Measurements from ENCODE around the gene NRAP.

NRAP gene

DNA sequence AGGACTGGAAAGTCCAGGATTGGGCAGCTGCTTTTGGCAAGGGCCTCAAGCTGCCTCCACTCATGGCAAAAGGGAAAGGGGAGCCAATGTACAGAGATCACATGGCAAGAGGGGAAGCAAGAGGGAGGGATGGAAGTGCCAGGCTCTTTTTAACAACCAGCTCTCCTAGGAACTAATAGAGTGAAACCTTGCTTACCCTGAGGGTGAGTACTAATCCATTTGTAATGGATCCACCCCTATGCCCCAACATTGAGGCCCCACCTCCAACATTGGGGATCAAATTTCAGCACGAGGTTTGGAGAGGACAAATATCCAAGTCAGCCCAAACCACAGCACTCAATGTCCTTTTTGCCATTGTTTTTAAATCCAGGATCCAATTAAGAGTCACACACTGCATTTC, 98.5 kb downstream of the NRAP start:
- in situ Hi-C loops (cut with MboI; ENCODE audit: low sequenced_read_pairs), result no loop called here

DNA sequence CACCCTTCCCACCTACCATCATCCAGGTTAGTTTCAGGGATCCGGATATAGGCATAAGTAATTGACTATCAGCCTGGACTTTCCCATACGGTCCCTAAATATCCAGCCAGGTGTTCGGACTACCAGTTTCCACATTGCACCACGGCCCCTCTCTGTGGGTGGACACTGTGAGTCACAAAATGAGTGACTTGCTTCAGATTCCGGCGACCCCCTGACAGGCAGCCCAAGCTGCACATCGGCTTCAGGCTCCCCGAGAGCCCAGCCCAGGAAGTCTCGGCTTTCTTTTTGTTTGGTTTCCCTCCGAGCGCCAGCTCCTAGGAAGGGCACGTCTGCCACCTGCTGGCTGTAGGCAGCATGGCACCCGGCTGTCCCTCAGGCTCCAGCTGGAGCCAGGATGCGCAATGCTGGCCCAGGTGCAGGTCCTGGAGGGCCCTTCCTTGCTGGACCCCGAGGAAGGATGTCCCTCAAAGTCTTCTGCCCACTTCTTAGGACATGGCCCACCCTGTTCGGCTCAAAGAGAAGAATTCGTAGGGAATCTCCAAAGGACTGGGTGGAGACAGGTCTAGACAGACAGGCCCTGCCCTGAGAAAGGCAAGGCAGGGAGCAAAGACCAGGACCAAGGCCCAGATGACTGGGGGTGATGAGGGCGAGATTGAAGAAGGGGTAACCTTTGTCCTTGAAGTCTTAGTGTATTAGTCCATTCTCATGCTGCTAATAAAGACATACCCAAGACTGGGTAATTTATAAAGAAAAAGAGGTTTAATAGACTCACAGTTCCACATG, 100.3 kb downstream of the NRAP start:
- in situ Hi-C loops (cut with MboI; ENCODE audit: low sequenced_read_pairs), result no loop called here

GRCh38 chr10:113562704-113563103, 101.1 kb downstream of the NRAP start:
- in situ Hi-C loops (cut with MboI; ENCODE audit: low sequenced_read_pairs), result no loop called here

GRCh38 chr10:113562069-113562468, 101.8 kb downstream of the NRAP start:
- in situ Hi-C loops (cut with MboI; ENCODE audit: low sequenced_read_pairs), result no loop called here

GRCh38 chr10:113561214-113561613, 102.6 kb downstream of the NRAP start:
- in situ Hi-C loops (cut with MboI; ENCODE audit: low sequenced_read_pairs), result no loop called here

- in situ Hi-C loops (cut with MboI; ENCODE audit: low sequenced_read_pairs), result no loop called here
Measured at GRCh38 chr10:113560071-113560470, 103.8 kb downstream of the NRAP start.

DNA sequence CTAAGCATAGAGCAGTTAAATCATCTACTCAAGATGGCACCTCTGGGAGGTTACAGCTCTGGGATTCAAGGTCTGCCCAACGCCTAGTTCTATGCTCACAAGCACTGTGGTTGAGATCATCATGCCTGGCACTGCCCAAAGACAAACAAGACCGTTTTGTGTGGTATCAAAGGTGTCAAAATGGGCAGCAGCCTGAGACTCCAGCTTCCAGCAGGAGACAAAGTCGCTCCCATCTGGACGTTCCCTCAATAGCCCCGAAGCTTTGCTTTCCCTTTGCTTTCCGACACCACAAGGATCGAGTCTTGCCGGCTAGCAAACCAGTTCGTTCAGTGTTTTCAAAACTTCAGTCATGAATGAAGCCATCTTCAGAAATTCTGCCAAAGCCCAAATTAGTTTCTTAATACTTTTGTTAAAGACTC, 105.9 kb downstream of the NRAP start:
- in situ Hi-C loops (cut with MboI; ENCODE audit: low sequenced_read_pairs), result no loop called here

DNA sequence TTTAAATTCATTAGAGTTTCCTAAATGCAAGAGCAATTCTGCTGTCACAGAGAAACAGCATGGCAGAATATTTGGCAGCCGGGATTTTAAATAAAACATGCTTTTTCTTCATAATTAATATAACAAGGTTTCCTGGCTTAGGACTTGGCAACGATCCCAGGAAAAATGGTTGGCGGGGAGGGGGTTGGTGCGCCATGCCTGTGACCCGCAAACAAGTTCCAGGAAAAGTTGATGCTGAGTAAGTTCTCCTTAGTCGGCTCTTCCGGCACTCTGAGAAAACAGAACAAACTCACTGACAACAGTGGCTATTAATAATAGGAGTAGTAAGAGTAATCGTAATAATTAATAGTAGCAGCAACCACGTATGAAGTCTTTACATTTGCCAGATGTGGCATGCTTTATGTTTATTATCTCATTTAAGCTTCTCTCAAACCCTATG, 106.4 kb downstream of the NRAP start:
- in situ Hi-C loops (cut with MboI; ENCODE audit: low sequenced_read_pairs), result no loop called here

DNA sequence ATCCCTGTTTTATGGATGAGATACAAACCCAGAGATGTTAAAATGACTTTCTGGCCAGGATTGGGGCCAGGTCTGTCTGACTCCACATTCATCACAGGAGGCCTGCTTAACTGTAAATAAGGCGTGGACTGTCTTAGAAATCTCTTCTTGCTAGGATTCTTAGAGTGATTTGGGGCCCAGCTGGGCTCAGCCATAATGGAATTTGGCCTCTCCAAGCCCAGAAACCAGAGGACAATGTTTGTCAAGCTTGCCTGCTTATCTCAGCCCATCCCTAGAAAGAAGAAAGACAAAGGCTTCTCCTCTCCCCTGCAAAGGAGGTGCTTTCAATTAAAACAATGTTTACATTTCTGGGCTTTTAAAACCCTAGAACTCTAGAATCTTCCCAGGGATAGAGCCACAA, 108.1 kb downstream of the NRAP start:
- in situ Hi-C loops (cut with MboI; ENCODE audit: low sequenced_read_pairs), result no loop called here

GRCh38 chr10:113555245-113555644, 108.6 kb downstream of the NRAP start:
- in situ Hi-C loops (cut with MboI; ENCODE audit: low sequenced_read_pairs), result no loop called here

GRCh38 chr10:113554214-113554613, 109.6 kb downstream of the NRAP start:
- in situ Hi-C loops (cut with MboI; ENCODE audit: low sequenced_read_pairs), result no loop called here

- in situ Hi-C loops (cut with MboI; ENCODE audit: low sequenced_read_pairs), result no loop called here
Measured at GRCh38 chr10:113553149-113553548, 110.7 kb downstream of the NRAP start.

DNA sequence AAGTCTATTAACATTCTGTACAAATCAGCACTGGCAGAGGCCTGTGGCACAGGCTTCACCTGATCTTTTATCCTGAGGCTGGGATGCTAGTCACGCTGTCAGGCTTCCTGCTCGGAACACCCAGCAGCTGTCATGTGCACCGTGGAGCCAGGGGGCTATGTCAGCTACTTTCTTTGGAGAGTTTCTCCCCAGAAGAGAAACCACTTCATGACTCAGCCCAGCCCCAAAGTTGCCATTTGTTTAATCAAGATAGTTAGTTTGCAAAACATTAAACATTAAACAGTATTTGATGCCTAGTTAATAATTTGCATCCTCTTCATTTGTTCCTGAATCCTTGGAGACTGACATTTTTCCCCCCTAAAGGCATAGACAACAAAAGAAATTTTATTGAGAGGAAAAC, 111.1 kb downstream of the NRAP start, which contains the start of gene HABP2:
Gene HABP2, plus strand, starts transcription at position 353 of the 400 bp plus-strand sequence. CDS start 69 bp downstream, outside the sequence.
- in situ Hi-C loops (cut with MboI; ENCODE audit: low sequenced_read_pairs), result no loop called here

DNA sequence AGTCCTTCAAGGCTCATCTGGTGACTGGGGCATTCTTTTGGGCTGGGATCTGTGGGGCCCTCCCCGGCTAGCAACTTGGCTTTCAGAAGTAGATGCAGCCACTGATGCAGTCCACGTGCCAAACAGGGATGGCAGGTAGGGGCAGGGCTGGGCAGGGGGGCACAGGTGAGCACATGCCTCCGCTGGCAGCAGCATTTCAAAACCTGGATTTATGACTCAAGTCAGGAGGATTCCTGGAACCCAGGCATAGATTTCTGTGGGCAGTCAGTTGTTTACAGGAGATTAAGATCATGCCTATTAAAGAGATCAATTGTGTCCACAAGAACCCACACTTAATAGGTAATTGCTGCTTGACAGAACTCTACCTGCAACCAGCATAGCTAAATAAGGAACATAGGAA, 111.8 kb downstream of the NRAP start:
- in situ Hi-C loops (cut with MboI; ENCODE audit: low sequenced_read_pairs), result no loop called here

GRCh38 chr10:113550365-113550764, 113.5 kb downstream of the NRAP start:
- in situ Hi-C loops (cut with MboI; ENCODE audit: low sequenced_read_pairs), result no loop called here

DNA sequence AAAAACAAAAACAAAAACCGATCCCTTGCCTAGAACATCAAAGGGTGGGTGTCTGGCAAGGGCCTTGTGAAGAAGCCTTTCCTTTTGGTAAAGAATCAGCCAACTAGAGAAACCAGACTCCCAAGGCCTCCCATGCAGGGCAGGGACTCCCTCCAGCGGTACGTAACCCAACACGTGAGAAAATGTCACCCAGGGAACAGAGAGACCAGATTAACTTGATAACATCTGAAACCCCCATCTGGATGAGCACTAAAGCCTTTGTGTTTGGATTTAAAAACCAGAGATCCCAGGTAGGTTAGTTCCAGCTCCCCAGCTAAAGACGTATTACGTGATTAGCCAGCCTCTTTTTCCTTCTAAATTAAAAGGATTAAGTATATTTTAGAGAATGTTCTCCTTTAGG, 114.0 kb downstream of the NRAP start:
- in situ Hi-C loops (cut with MboI; ENCODE audit: low sequenced_read_pairs), result no loop called here

- in situ Hi-C loops (cut with MboI; ENCODE audit: low sequenced_read_pairs), result no loop called here
Measured at GRCh38 chr10:113547426-113547825, 116.4 kb downstream of the NRAP start.

DNA sequence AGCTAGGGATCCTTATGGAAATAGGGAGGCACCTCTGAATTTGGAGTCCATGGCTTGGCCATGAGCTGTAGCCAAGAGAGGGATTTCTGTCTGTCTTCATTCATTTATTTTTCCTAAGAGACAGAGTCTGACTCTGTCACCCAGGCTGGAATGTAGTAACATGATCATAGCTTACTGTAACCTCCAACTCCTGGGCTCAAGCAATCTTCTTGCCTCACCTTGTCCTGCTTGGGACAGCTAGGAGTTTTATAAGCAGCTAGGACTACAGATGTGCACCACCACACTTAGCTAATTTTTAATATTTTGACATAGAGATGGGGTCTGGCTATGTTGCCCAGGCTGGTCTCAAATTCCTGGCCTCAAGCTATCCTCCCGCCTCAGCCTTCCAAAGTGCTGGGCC, 119.4 kb downstream of the NRAP start:
- in situ Hi-C loops (cut with MboI; ENCODE audit: low sequenced_read_pairs), result no loop called here

DNA sequence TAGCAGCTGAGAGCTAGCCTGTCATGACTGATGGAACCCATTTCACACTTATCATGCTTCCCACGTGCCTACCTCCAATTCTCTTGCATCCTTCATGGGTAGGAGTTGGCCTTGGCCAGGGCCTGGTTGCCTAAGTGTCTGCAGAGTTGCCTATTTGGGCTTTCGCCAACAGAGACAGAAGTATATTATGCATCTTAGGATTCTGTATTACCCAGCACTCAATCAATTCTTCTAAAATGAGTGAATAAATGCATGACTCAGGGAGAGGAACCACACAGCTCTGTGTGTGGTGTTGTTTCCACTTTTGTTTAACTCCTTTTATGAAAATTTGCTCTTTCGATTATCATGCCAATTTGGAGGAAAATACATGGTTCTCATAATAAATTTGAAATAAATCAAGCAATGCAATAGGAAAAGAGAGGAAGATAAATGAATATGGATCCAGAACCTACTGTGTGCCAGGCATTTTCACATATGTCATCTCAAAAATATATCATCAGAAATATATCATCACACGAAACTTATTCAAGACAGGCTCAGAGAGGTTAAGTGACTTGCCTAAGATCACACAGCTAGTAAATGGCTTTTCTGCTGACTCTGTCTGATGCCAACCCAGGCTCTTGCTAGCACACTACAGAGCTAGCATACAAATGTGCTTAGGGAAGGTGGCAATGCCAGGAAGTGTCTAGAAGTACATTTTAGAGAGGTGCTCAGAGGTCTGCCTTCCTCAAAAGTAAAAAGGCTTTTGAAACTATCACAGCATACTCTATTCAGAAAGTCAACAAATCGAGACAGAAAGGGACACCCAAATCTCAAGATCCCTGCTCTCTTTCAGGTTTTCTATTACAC, 120.5 kb downstream of the NRAP start:
- in situ Hi-C loops (cut with MboI; ENCODE audit: low sequenced_read_pairs), result no loop called here

- in situ Hi-C loops (cut with MboI; ENCODE audit: low sequenced_read_pairs), result no loop called here
Measured at GRCh38 chr10:113541549-113541927, 122.3 kb downstream of the NRAP start.

DNA sequence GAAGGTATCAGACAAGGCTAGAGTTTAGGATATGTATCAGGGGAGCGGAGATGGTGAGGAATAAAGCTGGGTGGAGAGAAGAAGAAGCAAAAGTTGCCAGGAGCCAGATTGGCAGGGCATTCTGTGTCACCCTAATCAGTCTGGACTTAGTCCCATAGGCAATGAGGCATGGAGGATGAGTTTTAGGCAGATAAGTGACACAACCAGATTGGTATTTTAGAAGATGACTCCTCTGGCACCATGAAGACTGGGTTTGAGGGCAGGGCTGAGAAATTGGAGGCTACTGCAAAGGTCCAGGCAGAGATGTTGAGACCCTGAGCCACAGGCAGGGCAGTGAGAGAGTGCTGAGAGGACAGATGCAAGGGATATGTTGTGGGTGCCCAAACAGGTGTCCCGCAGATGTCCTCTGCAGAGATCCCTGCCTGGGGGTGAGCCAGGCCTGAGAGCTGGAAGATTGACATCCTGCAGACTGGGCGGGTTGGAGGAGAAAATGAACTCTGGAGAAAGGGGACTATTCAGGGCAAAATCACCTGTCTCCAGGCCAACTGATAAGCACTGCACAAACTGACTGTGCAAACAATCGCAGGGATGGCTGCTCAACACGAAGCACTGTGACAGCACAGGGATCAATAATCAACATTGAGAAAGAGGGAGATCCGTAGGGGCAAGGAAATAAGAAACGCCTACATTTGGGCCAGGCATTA, 122.8 kb downstream of the NRAP start:
- in situ Hi-C loops (cut with MboI; ENCODE audit: low sequenced_read_pairs), result no loop called here
